ENCODE measurements around the gene EMB.
"Not testable (repeated sequence)": the region's sequence is repeated elsewhere in the genome, so short reads cannot be mapped to it uniquely, and the experiment has no call there.

DNA sequence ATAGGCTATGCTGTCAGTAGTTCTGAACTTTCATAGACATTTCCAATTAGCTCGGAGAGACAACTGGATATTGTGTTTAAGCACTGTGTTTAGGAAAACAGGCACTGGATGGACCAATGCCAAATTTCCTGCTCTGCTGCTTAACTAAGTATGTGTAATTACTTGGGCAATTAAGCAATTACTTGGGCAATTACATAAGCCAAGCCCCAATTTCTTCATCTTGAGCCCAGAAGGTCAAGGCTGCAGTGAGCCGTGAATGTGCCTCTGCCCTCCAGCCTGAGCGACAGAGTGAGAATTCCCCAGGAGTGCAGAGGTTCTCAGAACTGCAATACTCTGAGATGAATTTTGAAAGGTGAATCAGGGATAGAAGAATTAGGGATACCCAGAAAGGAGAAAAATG is 3.0 kb downstream of the EMB start:
- TF ChIP-seq CTCF (conservative IDR thresholded peaks at IDR 0.05; ENCODE audit: low read length); EZH2phosphoT487 (IDR thresholded peaks at IDR 0.05; ENCODE audit: borderline replicate concordance, low read depth, low read length): not testable (repeated sequence)
